ENCODE results near the gene ABT1. TPM values are rescaled to one million over a fixed set of nuclear protein-coding genes. Genes with fewer than 3 reads are reported as not detected.

The ABT1 gene
- total RNA-seq, 1 experiment from 2014 or later, result 21.6 TPM

GRCh38 chr6:26596579-26597388, at the start of gene ABT1 (continued):
- no peak for TF ChIP-seq RELA (CRISPR knock-in tag; IDR thresholded peaks at IDR 0.05; ENCODE audit: borderline replicate concordance)
- no peak for TF ChIP-seq USF2 (CRISPR knock-in tag; IDR thresholded peaks at IDR 0.05)
- peak; percentile 90; the same call in 1 of the 2 replicates for TF ChIP-seq FOXP1 (CRISPR knock-in tag; IDR thresholded peaks at IDR 0.05; ENCODE audit: borderline replicate concordance)
- no peak for TF ChIP-seq AFF4 (CRISPR knock-in tag; IDR thresholded peaks at IDR 0.05; ENCODE audit: borderline replicate concordance)
- TF ChIP-seq ELF4 (CRISPR knock-in tag; IDR thresholded peaks at IDR 0.05; ENCODE audit: low read depth), result no peak
- TF ChIP-seq EMX1 (CRISPR knock-in tag; IDR thresholded peaks at IDR 0.05), result no peak
- no peak; the same call in 1 of the 2 replicates for TF ChIP-seq ZNF281 (CRISPR knock-in tag; IDR thresholded peaks at IDR 0.05)
- no peak for TF ChIP-seq ZBTB43 (CRISPR knock-in tag; IDR thresholded peaks at IDR 0.05)
- TF ChIP-seq TEAD1 (CRISPR knock-in tag; IDR thresholded peaks at IDR 0.05), result peak; percentile 93
- no peak for TF ChIP-seq ZMAT4 (CRISPR knock-in tag; IDR thresholded peaks at IDR 0.05)
- TF ChIP-seq E2F5 (CRISPR knock-in tag; IDR thresholded peaks at IDR 0.05), result no peak
- no peak for TF ChIP-seq ATF6 (CRISPR knock-in tag; IDR thresholded peaks at IDR 0.05)
- TF ChIP-seq ETV6 (CRISPR knock-in tag; IDR thresholded peaks at IDR 0.05), result peak; percentile 100
- TF ChIP-seq NR2C2 (CRISPR knock-in tag; IDR thresholded peaks at IDR 0.05), result no peak
- TF ChIP-seq ZNF425 (CRISPR knock-in tag; conservative IDR thresholded peaks at IDR 0.05), result no peak
- TF ChIP-seq OVOL2 (CRISPR knock-in tag; IDR thresholded peaks at IDR 0.05; ENCODE audit: borderline replicate concordance), result no peak
- no peak for TF ChIP-seq KAT7 (CRISPR knock-in tag; IDR thresholded peaks at IDR 0.05; ENCODE audit: borderline replicate concordance)
- TF ChIP-seq TP53 (CRISPR knock-in tag; IDR thresholded peaks at IDR 0.05), result no peak
- TF ChIP-seq AR (CRISPR knock-in tag; IDR thresholded peaks at IDR 0.05), result no peak
- peak; percentile 89 for TF ChIP-seq MAX (CRISPR knock-in tag; IDR thresholded peaks at IDR 0.05)
